Brain microvascular endothelial cell (primary cell): Measurements from ENCODE around the gene ZMYM4.
A peak's percentile ranks its signal among the peaks of the same experiment; 100 is the strongest.

ENCODE experiments used
- DNase-seq: peaks from one replicate; pipeline ENCODE4 v3.0.0-alpha.2; 2020
- H3K27ac ChIP-seq: fragments of 250-450 bp; sonication (Bioruptor Pico); 2 replicates; pipeline ENCODE4 v1.5.1; 2020; ENCODE audit warnings: mild to moderate bottlenecking, moderate library complexity
- H3K27me3 ChIP-seq: fragments of 250-450 bp; sonication (Bioruptor Pico); replicated peaks from 2 replicates; pipeline ENCODE4 v1.5.1; 2020; ENCODE audit warnings: mild to moderate bottlenecking
- H3K36me3 ChIP-seq: fragments of 250-450 bp; sonication (Bioruptor Pico); replicated peaks from 2 replicates; pipeline ENCODE4 v1.5.1; 2020; ENCODE audit warnings: mild to moderate bottlenecking
- H3K4me3 ChIP-seq: 2 replicates; pipeline ENCODE4 v1.5.1; 2011; ENCODE audit warnings: low read depth, mild to moderate bottlenecking, control low read depth, low read length, moderate library complexity
- in situ Hi-C: cut with HindIII; loops from 2 replicates; pipeline ENCODE4 v1.10.0; 2017; ENCODE audit warnings: low sequenced_read_pairs, low pct_ligation_motif_present
- TF ChIP-seq, protein P1 (sequence below): IDR thresholded peaks from 2 replicates; pipeline ENCODE4 v1.5.1; 2011; ENCODE audit warnings: low read depth, mild to moderate bottlenecking, moderate library complexity, low read length, control low read depth, inconsistent platforms; ENCODE audit errors: missing control alignments

Gene ZMYM4

DNA sequence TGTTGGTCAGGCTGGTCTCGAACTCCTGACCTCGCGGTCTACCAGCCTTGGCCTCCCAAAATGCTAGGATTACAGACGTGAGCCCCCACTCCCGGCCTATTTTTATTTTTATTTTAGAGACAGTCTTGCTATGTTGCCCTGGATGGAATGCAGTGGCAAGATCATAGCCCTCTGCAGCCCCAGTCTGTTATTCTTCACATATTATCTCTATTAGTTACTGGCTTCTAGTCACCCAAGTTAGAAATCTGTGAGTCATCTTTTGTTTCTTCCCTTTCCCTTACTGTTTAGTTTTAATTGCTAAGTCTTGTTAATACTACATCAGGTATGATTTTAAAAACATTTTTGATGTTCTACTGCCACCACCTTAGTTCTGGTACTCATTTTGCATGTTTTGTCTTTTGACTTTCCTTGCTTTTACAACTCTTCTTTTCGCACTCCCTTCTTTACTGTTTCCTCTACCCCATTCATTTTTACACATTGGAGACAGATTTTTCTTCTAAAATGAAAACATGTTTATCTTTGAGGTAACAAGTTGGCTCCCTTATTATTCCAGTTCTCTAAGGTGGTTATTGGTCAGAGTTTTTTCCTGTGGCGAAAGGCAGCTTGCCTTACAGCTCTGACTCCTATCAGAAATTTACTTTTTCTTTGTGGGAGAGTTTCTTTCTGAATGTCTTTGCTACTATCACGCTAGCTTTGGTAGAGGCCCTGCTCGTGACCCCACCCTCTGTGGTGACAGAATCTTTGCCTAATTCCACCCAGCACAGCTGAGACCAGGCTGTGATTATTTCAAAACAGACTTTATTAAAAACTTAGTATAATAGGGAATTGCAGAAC lies 19.5 kb downstream of the ZMYM4 start:
- TF ChIP-seq, protein P1, sequence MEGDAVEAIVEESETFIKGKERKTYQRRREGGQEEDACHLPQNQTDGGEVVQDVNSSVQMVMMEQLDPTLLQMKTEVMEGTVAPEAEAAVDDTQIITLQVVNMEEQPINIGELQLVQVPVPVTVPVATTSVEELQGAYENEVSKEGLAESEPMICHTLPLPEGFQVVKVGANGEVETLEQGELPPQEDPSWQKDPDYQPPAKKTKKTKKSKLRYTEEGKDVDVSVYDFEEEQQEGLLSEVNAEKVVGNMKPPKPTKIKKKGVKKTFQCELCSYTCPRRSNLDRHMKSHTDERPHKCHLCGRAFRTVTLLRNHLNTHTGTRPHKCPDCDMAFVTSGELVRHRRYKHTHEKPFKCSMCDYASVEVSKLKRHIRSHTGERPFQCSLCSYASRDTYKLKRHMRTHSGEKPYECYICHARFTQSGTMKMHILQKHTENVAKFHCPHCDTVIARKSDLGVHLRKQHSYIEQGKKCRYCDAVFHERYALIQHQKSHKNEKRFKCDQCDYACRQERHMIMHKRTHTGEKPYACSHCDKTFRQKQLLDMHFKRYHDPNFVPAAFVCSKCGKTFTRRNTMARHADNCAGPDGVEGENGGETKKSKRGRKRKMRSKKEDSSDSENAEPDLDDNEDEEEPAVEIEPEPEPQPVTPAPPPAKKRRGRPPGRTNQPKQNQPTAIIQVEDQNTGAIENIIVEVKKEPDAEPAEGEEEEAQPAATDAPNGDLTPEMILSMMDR = no peak
- in situ Hi-C loops = no loop called here
- no peaks in the 10 kb centered on the region for H3K27me3 ChIP-seq
- H3K4me3 ChIP-seq = no peak overlapping the region
- peak; percentile 85 for DNase-seq
- H3K36me3 ChIP-seq = peaks cover 3% of the 10 kb centered on the region
- H3K27ac ChIP-seq = peak overlapping the region; percentile 99

GRCh38 chr1:35288761-35289160 lies 20.3 kb downstream of the ZMYM4 start:
- peaks cover 6% of the 10 kb centered on the region for H3K36me3 ChIP-seq
- DNase-seq = peak; percentile 40
- in situ Hi-C loops = no loop called here
- H3K27me3 ChIP-seq = no peaks in the 10 kb centered on the region
- H3K4me3 ChIP-seq = no peak overlapping the region
- TF ChIP-seq, protein P1 = no peak
- peak overlapping the region; percentile 99 for H3K27ac ChIP-seq

- TF ChIP-seq, protein P1 = no peak
- in situ Hi-C loops = no loop called here
- DNase-seq = no peak
Observed at GRCh38 chr1:35290452-35290851, 21.9 kb downstream of the ZMYM4 start.

GRCh38 chr1:35294809-35295208 lies 26.3 kb downstream of the ZMYM4 start:
- Histone ChIP-seq H3K27ac (no peak overlapping the region), H3K36me3 (peaks cover 8% of the 10 kb centered on the region), H3K4me3 (no peak overlapping the region), H3K27me3 (no peaks in the 10 kb centered on the region)
- DNase-seq = no peak
- in situ Hi-C loops = no loop called here
- TF ChIP-seq, protein P1 = no peak

More at GRCh38 chr1:35290452-35290851, 21.9 kb downstream of the ZMYM4 start:
- Histone ChIP-seq H3K4me3 (no peak overlapping the region), H3K27ac (no peak overlapping the region), H3K36me3 (peaks cover 3% of the 10 kb centered on the region), H3K27me3 (no peaks in the 10 kb centered on the region)

- no peak overlapping the region for H3K27ac ChIP-seq
- peaks cover 8% of the 10 kb centered on the region for H3K36me3 ChIP-seq
- H3K27me3 ChIP-seq = no peaks in the 10 kb centered on the region
- TF ChIP-seq, protein P1 = no peak
- no peak overlapping the region for H3K4me3 ChIP-seq
- in situ Hi-C loops = no loop called here
- no peak for DNase-seq
Observed at GRCh38 chr1:35297886-35298285, 29.4 kb downstream of the ZMYM4 start.
